K562 (cell line): ENCODE measurements around the gene MT1M. TPM values are rescaled to one million over a fixed set of nuclear protein-coding genes. Genes with fewer than 3 reads are reported as not detected.

Source experiments
- ATAC-seq: fragments of 200-7000 bp; cut with Tn5 transposase; 3 replicates; pipeline ENCODE4 v1.9.1; 2020; ENCODE audit warnings: moderate library complexity
- BruUV-seq: library from RNA; stranded (reverse); fragments of 400-500 nt; replicated peaks from 2 replicates; lab custom pipeline; 2021; lab: Mats Ljungman, UMichigan
- CTCF ChIA-PET: fragments of 300-600 bp; formaldehyde crosslinking; extraction: SDS; loops from one replicate; lab custom pipeline; 2021; ENCODE audit warnings: low intra/inter-chr PET ratio; lab: Yijun Ruan, JAX
- POLR2A ChIA-PET: fragments of 300-600, 350-650 bp; sonication (Branson Sonifier 250); formaldehyde crosslinking; extraction: SDS; loops from one replicate; lab custom pipeline; 2021; ENCODE audit warnings: antibody characterized with exemption, inconsistent platforms; lab: Yijun Ruan, JAX
- DNase-seq, 4 experiments: peaks; one replicate each; pipeline versions ENCODE4 v3.0.0 to v3.0.0-alpha.2; 2011 to 2018; ENCODE audit warnings: low spot score in 3 of 4, mixed read lengths in 3 of 4; ENCODE audit errors: extremely low read depth in 1 of 4
- FAIRE-seq: peaks from 2 replicates; lab custom pipeline; 2011; peaks lifted over from hg19 to GRCh38; lab: Jason Lieb, UNC
- H2AFZ ChIP-seq: 2 replicates; pipeline ENCODE4 v1.6.0; 2011; ENCODE audit warnings: low read depth, low read length, control low read depth, inconsistent platforms
- H3K27ac ChIP-seq: fragments of 200-600 bp; 3 replicates; pipeline ENCODE4 v1.8.0; 2011; ENCODE audit warnings: low read depth, mild to moderate bottlenecking, control low read depth, inconsistent platforms, low read length, moderate library complexity, mixed read lengths; ENCODE audit errors: extremely low read depth
- H3K27me3 ChIP-seq, 2 experiments: fragments of 300-600 bp in 1 of 2; 2 replicates in 1 of 2; 3 replicates in 1 of 2; pipeline versions ENCODE4 v1.6.0 to v1.8.0; 2011; ENCODE audit warnings: inconsistent platforms in 2 of 2, low read length in 2 of 2, mild to moderate bottlenecking in 1 of 2, mixed read lengths in 1 of 2, moderate library complexity in 1 of 2; ENCODE audit not compliant: control insufficient read depth in 2 of 2, insufficient read depth in 2 of 2
- H3K36me3 ChIP-seq: fragments of 300-600 bp; 3 replicates; pipeline ENCODE4 v1.8.0; 2011; ENCODE audit warnings: mild to moderate bottlenecking, low read length, inconsistent platforms; ENCODE audit not compliant: control insufficient read depth, insufficient read depth
- H3K4me1 ChIP-seq, 2 experiments: fragments of 200-600 bp in 1 of 2; replicated peaks in 1 of 2; 2 replicates in 1 of 2; 3 replicates in 1 of 2; pipeline versions ENCODE4 v1.5.1 to v1.8.0; 2011; ENCODE audit warnings: inconsistent platforms in 2 of 2, low read length in 2 of 2, mild to moderate bottlenecking in 1 of 2, mixed read lengths in 1 of 2, moderate library complexity in 1 of 2; ENCODE audit not compliant: control insufficient read depth in 2 of 2, insufficient read depth in 2 of 2
- H3K4me2 ChIP-seq: 2 replicates; pipeline ENCODE4 v1.6.1; 2011; ENCODE audit warnings: low read length, control low read depth, inconsistent platforms, mixed read lengths; ENCODE audit not compliant: insufficient read depth
- H3K4me3 ChIP-seq: fragments of 200-600 bp; sonication (generic), shearing (Covaris generic); 2 replicates; pipeline ENCODE4 v1.5.1; 2016; ENCODE audit warnings: control low read depth, inconsistent platforms
- H3K79me2 ChIP-seq: fragments of 200-600 bp; 3 replicates; pipeline ENCODE4 v1.8.0; 2011; ENCODE audit warnings: low read length, inconsistent platforms; ENCODE audit not compliant: control insufficient read depth, insufficient read depth
- H3K9ac ChIP-seq, 2 experiments: 2 replicates each; pipeline versions ENCODE4 v1.6.0 to v1.6.1; 2011; ENCODE audit warnings: low read depth in 2 of 2, low read length in 2 of 2, control low read depth in 1 of 2, inconsistent platforms in 1 of 2, mild to moderate bottlenecking in 1 of 2, mixed read lengths in 1 of 2; ENCODE audit not compliant: insufficient read depth in 1 of 2
- H3K9me1 ChIP-seq: one replicate; pipeline ENCODE4 v1.6.0; 2011; ENCODE audit warnings: inconsistent platforms, mild to moderate bottlenecking, low read length, moderate library complexity; ENCODE audit not compliant: control insufficient read depth, insufficient read depth
- H3K9me3 ChIP-seq: replicated peaks from 2 replicates; pipeline ENCODE4 v1.5.1; 2011; ENCODE audit warnings: low read depth, low read length, inconsistent platforms; ENCODE audit not compliant: control insufficient read depth, insufficient read depth
- H4K20me1 ChIP-seq: replicated peaks from 2 replicates; pipeline ENCODE4 v1.6.1; 2011; ENCODE audit warnings: low read length, inconsistent platforms, mixed read lengths; ENCODE audit not compliant: control insufficient read depth, insufficient read depth
- ESRRB ChIP-seq: fragments of 250-450 bp; sonication (Bioruptor Pico); IDR thresholded peaks from 2 replicates; pipeline ENCODE4 v1.5.0; 2020; ENCODE audit warnings: mild to moderate bottlenecking, moderate library complexity, borderline replicate concordance
- ETV6 ChIP-seq, 3 experiments: fragments of 150-350 bp in 1 of 3; sonication (generic) in 1 of 3; formaldehyde crosslinking in 1 of 3; IDR thresholded peaks; 2 replicates each; pipeline versions ENCODE4 v1.6.1 to v1.8.0; 2014 to 2022; ENCODE audit warnings: borderline replicate concordance in 2 of 3, low read depth in 2 of 3, antibody characterized with exemption in 1 of 3, low read length in 1 of 3, mild to moderate bottlenecking in 1 of 3, missing genetic modification reagents in 1 of 3
- HES1 ChIP-seq: fragments of 450-650 bp; IDR thresholded peaks from 2 replicates; pipeline ENCODE4 v1.6.1; 2016; ENCODE audit warnings: low read depth, mild to moderate bottlenecking, moderate library complexity
- HLTF ChIP-seq: fragments of 450-650 bp; IDR thresholded peaks from 2 replicates; pipeline ENCODE4 v1.6.1; 2016
- NBN ChIP-seq: fragments of 450-650 bp; IDR thresholded peaks from 2 replicates; pipeline ENCODE4 v1.6.1; 2016; ENCODE audit warnings: low read depth, mild to moderate bottlenecking
- PML ChIP-seq: IDR thresholded peaks from 2 replicates; pipeline ENCODE4 v1.6.1; 2012; ENCODE audit warnings: low read length, inconsistent platforms
- SETDB1 ChIP-seq: IDR thresholded peaks from one replicate; pipeline ENCODE4 v1.6.1; 2012; ENCODE audit warnings: low read length, control low read depth, inconsistent platforms
- TBP ChIP-seq: optimal IDR thresholded peaks from 2 replicates; pipeline ENCODE3; 2011; ENCODE audit warnings: low read depth, low read length, improper control_type of control experiment
- THAP7 ChIP-seq: fragments of 250-450 bp; sonication (Bioruptor Pico); IDR thresholded peaks from 2 replicates; pipeline ENCODE4 v1.5.0; 2021
- ZNF212 ChIP-seq: fragments of 450-650 bp; formaldehyde crosslinking; IDR thresholded peaks from 2 replicates; pipeline ENCODE4 v1.4.0; 2020; ENCODE audit warnings: mild to moderate bottlenecking
- ZNF217 ChIP-seq: sonication (generic); formaldehyde crosslinking; IDR thresholded peaks from 2 replicates; pipeline ENCODE4 v1.8.0; 2022; ENCODE audit warnings: mild to moderate bottlenecking, missing genetic modification reagents
- ZNF274 ChIP-seq: IDR thresholded peaks from 2 replicates; pipeline ENCODE4 v1.6.1; 2011; ENCODE audit warnings: low read depth, mild to moderate bottlenecking, low read length, moderate library complexity, borderline replicate concordance
- ZNF583 ChIP-seq: fragments of 250-450 bp; sonication (Bioruptor Pico); IDR thresholded peaks from 2 replicates; pipeline ENCODE4 v1.4.0; 2020
- WGBS: fragments of 100-300 bp; shearing (Covaris generic); methylation state at CpG from one replicate; pipeline ENCODE4 v1.1.6; 2016; ENCODE audit warnings: low coverage, mixed read lengths; ENCODE audit not compliant: insufficient coverage; ENCODE audit errors: missing lambda C conversion rate; 5-methylcytosine and 5-hydroxymethylcytosine counted together
- in situ Hi-C: fragments of 300-500 bp; cut with MboI; formaldehyde crosslinking; loops from 4 replicates; pipeline ENCODE4 v1.15.0; 2018; ENCODE audit warnings: inconsistent platforms, mixed read lengths
- intact Hi-C: fragments of 100-400 bp; cut with micrococcal nuclease; formaldehyde crosslinking; loops from 2 replicates; pipeline ENCODE4 v1.14.2; 2022
- polyA plus RNA-seq, 8 experiments: library from polyadenylated mRNA; depleted of rRNA in 4 of 8; stranded (reverse) in 5 of 8; unstranded in 3 of 8; fragments of >200 nt; fragmentation: Nextera tagmentation in 2 of 8; fragmentation: Illumina TruSeq in 1 of 8; extraction: Ambion mirVana in 2 of 8; extraction: Trizol in 1 of 8; gene quantifications; 2 replicates each; pipeline versions ENCODE4 v1.2.1 to v1.2.3, GENCODE V29; 2011 to 2014; ENCODE audit warnings: inconsistent platforms in 1 of 8, missing spikeins in 1 of 8
- total RNA-seq, 7 experiments: library from RNA; depleted of rRNA in 6 of 7; stranded (reverse); fragments of >200 nt in 6 of 7; fragmentation: Illumina TruSeq in 2 of 7; extraction: Trizol in 2 of 7; gene quantifications; 2 replicates each; pipeline versions ENCODE4 v1.2.1 to v1.2.3, GENCODE V29; 2011 to 2021; ENCODE audit warnings: low replicate concordance in 1 of 7

Gene MT1M
- total and polyA plus RNA-seq, 9 of the 15 experiments (the other 6 are each of a cell fraction or from before 2014, with no cell fraction given) = not detected

GRCh38 chr16:56636616-56637413, 4.4 kb downstream of the MT1M start:
- no peak for TF ChIP-seq SETDB1
- TF ChIP-seq THAP7 = no peak
- TF ChIP-seq NBN = no peak
- no peak for TF ChIP-seq HES1
- no peak for TF ChIP-seq ZNF274
- TF ChIP-seq ETV6 (IDR thresholded peaks at IDR 0.05; ENCODE audit: borderline replicate concordance in 1 of 2, low read depth in 2 of 2, low read length in 1 of 2) = no peak
- TF ChIP-seq ETV6 (CRISPR knock-in tag; IDR thresholded peaks at IDR 0.05; ENCODE audit: borderline replicate concordance) = no peak
- TF ChIP-seq HLTF = no peak
- TF ChIP-seq PML = no peak
- no peak for TF ChIP-seq ZNF217 (CRISPR knock-in tag)
- TF ChIP-seq ZNF212 (CRISPR knock-in tag) = no peak
- TF ChIP-seq ZNF583 (CRISPR knock-in tag) = no peak
- TF ChIP-seq TBP = no peak
- no peak for TF ChIP-seq ESRRB (CRISPR knock-in tag)
- H3K4me1 ChIP-seq = peaks cover 0 to 23% of the 10 kb centered on the region in 2 experiments; a peak in 2 of 5 replicates
- ATAC-seq = no peak
- no peak for FAIRE-seq
- H3K79me2 ChIP-seq = no peaks in the 10 kb centered on the region
- POLR2A ChIA-PET = interaction anchor here (0.6 kb wide), 2 partner anchors 28 to 280 kb away, joined by 3 read pairs; no protein-coding TSS in a partner anchor
- no peak overlapping the region for H3K4me3 ChIP-seq
- no peaks in the 10 kb centered on the region for H3K9me1 ChIP-seq
- WGBS = 1% methylated on average over 9 of the region's 9 CpGs
- no peak overlapping the region for H2AFZ ChIP-seq
- no peak overlapping the region for H3K9ac ChIP-seq
- DNase-seq = no peak
- no peaks in the 10 kb centered on the region for H3K9me3 ChIP-seq
- H3K27ac ChIP-seq = no peak overlapping the region
- BruUV-seq = no TSS peak
- H3K4me2 ChIP-seq = no peak overlapping the region
- CTCF ChIA-PET = no interaction called here
- no peaks in the 10 kb centered on the region for H3K36me3 ChIP-seq
- H3K27me3 ChIP-seq = peaks cover 44 to 76% of the 10 kb centered on the region in 2 experiments
- intact Hi-C loops (no loop called here), in situ Hi-C loops (no loop called here)
- H4K20me1 ChIP-seq = 0 out of 2 replicates have a peak, but pooled peaks cover 7% of the 10 kb centered on the region
